Stimulated activated CD4-positive, alpha-beta T cell treated with anti-CD3 and anti-CD28 coated beads, Interleukin-4, amount 100 ng/mL, for 1 hour (primary cell): ENCODE data around the gene LRBA.
A peak's percentile ranks its signal among the peaks of the same experiment; 100 is the strongest.
"Not testable (repeated sequence)": the region's sequence is repeated elsewhere in the genome, so short reads cannot be mapped to it uniquely, and the experiment has no call there.

Experiments used
- DNase-seq: peaks from one replicate; pipeline ENCODE4 v3.0.0-alpha.2; 2020

LRBA gene

DNA sequence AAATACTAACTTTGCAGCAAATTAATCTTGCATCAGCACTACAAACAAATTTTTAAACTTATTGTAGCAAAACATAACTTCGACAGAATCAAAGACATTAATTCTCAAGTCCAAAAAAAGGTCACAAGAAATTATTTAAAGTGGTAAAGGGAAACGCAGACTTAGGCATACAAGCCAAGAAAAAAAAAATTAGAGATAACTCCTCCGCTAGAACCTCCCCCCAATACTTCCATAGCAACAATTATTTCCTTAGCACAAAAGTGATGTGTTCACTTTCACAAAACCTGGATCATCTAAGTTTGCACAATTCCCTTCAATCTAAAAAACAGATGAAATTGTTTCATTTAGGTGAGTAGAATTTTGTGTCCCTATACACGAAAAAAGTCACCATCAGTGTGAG lies 1.1 kb downstream of the LRBA start:
- no peak for DNase-seq

DNA sequence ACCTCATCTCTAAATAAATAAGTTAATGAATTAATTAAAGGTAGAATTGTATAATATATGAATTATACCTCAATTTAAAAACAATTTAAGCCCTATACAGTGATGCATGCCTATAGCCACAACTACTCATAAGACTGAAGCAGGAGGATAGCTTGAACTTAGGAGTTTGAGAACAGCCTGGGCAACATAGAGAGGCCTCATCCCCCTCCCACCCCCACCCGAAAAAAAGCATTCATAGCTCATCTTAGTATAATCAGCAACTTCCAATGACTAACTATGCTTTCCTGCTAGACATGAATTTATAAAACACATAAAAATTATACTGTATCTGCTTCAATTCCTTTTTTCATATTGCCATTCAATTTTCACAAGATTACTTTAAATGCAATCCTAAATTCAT lies 1.6 kb downstream of the LRBA start:
- no peak for DNase-seq

- no peak for DNase-seq
Observed at GRCh38 chr4:151012820-151013219, 2.3 kb downstream of the LRBA start.

DNA sequence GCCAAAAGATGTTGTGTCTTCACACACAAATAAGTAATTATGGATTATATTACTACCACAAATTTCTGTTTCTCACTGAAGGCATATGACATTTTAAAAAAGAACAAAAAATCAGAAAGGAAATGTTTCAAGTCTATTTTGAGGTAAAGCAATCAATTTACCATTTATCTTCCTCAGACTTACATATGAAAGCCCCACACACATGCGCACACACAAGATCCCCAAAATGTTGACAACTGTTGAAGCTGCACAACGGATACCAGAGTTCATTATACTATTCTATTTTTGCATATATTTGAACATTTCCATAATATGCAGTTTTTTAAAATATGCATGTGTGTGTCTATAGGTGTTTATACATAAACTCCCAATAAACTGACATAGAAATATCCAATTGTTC lies 2.7 kb downstream of the LRBA start:
- DNase-seq: no peak

DNA sequence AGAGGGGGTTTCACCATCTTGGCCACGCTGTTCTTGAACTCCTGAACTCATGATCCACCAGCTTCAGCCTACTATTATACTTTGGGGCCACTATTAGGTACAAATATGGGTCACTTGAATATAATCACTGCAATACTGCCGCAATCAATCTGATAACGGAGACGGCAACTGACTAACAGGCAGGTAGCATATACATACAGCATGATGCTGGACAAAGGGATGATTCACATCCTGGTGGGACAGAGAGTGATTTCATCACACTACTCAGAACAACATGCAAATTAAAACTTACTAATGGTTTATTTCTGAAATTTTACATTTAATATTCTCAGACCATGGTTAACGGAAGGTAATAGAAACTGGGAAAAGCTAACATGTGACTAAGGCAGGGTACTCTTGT lies 10.9 kb downstream of the LRBA start:
- no peak for DNase-seq

- DNase-seq: no peak
Observed at GRCh38 chr4:151000747-151001429, 14.2 kb downstream of the LRBA start.

GRCh38 chr4:150999086-150999485 lies 16.0 kb downstream of the LRBA start:
- no peak for DNase-seq

DNA sequence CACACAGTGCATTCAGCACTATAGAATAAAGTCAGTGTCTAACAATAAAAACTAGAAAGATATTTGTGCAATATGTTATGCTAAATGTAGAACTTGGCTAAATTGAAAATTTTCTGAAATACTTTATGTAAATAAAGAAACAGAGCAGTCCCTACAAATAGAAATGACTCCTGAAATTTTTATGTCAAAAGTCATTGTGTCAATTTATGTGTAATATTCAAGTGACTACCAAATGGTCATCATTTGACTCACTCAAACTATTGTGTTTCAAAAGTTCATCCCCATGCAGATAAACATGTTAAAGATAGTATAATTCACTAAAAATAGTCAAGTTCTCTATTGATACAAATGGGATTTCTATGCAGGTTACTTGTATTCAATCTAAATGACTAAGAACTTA lies 17.9 kb downstream of the LRBA start:
- DNase-seq: no peak

- no peak for DNase-seq
Observed at GRCh38 chr4:150994721-150995120, 20.4 kb downstream of the LRBA start.

GRCh38 chr4:150993577-150993976 lies 21.5 kb downstream of the LRBA start:
- DNase-seq: not testable (repeated sequence)

DNA sequence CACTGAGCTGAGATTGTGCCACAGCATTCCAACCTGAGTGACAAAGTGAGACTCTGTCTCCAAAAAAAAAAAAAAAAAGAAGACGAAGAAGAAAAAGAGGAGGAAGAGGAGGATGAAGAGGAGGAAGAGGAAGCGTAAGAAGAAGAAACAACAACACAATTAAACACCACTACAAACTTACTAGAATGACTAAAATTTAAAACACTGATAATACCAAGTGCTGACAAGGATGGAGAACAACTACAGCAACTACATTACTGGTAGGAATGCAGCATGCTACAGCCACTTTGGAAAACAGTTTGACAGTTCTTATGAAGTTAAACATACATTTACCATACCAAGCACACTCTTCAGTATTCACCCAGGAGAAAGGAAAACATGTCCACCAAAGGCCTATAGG lies 24.1 kb downstream of the LRBA start:
- no peak for DNase-seq

DNA sequence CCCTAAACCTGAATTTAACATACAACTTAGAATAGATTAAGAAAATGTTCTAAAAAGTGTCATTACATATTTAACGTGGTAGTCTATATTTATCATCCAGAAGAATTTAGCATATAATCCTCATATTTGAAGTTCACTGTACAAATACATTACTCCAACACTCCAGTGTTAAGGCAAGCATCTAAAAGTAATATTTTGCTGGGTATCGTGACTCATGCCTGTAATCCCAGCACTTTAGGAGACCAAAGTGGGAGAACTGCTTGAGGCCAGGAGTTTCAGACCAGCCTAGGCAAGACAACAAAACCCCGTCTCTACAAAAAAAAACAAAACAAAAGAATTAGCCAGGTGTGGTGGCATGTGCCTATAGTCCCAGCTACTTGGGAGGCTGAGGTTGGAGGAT lies 24.8 kb downstream of the LRBA start:
- DNase-seq: no peak

DNA sequence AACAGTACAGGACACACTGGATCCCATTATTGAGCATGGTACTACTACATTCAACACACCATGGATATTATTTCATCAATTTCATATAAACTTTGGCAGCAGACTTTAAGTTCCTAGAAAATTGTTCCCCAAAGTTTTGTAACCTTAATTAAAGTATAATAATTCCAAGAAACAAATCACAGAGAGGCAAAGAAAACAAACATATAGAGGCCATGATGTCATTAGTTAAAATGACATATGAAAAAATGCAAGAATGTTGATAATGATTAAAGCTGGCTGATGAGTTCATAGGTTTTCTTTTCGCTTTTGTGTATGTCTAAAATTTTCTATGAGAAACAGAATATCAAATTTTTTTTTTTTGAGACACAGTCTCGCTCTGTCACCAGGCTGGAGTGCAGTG lies 26.8 kb downstream of the LRBA start:
- DNase-seq: no peak

- DNase-seq: no peak
Observed at GRCh38 chr4:150987204-150987603, 27.9 kb downstream of the LRBA start.

DNA sequence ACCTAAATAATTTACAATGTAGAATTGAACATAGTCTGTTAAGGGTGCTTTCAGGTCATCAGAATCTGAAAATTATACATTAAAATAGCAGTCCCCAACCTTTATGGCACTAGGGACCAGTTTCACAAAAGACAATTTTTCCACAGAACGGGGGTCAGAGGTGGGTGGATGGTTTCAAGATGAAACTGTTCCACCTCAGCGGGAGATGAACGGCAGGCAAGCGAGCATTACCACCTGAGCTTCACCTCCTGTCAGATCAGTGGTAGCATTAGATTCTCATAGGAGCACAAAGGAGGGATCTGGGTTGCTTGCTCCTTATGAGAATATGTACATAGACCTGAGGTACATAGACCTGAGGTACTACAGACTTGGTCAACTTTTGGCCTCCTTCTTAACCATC lies 29.0 kb downstream of the LRBA start:
- peak; percentile 12 for DNase-seq

GRCh38 chr4:150983851-150984250 lies 31.2 kb downstream of the LRBA start:
- DNase-seq: no peak

- DNase-seq: no peak
Observed at GRCh38 chr4:150982557-150983233, 32.4 kb downstream of the LRBA start.

- no peak for DNase-seq
Observed at GRCh38 chr4:150978738-150979575, 36.1 kb downstream of the LRBA start.

DNA sequence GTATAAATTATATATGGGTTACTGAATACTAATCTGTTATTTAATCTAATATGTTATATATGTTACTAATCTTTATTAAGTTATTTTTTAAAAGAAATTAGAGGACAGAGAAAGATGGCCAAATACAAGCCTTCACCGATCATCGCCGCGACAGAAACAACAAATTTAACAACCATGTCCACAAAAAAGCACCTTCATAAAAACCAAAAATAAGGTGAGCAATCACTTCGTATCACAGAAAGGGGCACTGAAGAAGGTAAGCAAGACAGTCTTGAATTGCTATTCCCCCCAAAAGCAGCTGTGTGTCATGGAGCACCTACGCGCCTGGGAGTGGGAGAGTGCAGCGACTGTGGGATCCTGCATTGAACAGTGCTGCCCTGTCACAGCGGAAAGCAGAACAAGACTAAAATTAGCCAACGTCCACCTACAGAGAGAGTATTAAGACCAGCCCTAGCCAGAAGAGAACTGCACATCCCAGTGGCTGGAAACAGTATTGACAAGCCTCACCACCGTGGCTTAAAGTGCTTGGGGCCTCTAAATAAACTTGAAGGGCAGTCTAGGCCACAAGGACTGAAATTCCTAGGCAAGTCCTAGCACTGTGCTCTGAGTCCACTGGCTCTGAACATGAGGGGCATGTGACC lies 38.5 kb downstream of the LRBA start:
- DNase-seq: no peak

- no peak for DNase-seq
Observed at GRCh38 chr4:150974750-150975149, 40.3 kb downstream of the LRBA start.

GRCh38 chr4:150974252-150974640 lies 40.8 kb downstream of the LRBA start:
- no peak for DNase-seq

DNA sequence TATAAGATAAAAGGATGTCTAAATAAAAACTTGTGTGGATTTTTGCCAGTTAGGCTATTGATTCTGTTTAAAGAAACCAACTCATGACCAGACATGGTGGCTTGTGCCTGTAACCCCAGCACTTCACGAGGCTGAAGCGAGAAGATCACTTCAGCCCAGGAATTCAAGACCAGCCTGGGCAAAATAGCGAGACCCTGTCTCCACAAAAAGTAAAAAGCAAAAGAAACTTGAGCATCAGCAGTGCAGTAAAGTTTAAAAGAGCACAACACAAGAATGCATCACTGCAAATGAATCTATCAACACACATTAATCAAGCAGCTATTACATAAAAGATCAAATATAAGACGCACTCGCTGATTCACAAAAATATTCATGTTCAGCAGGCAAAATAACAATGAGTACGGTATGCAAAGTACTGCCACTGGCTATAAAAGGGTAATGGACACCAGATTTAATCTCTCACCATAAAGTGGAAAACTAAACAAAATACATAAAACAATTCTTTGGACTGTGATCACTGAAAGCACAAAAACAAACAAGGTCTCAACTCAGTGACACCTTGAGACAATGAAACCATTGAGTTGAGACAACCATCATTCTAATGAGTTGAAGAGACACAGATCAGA lies 41.3 kb downstream of the LRBA start:
- no peak for DNase-seq

DNA sequence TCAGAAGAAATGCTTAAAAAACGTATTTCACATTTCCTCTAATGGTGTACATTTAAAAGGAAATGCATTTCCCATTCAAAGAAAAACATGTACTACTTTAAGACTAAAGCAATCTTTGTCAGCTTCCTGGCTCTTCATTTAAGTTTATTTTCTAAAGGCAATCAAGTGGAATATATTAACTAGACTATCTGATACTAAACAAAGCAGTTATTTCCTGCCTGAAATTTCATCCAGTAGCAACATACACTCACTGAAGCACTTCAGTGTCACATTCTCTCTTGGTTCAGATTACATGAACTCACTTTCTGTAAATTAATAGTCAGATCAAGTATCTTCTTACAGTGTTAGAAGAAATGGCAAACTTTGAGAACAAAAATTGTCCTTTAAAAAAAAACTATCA lies 42.5 kb downstream of the LRBA start:
- no peak for DNase-seq
